CD14-positive monocyte (primary cell): ENCODE measurements around the gene IL17C. TPM values are rescaled to one million over a fixed set of nuclear protein-coding genes. Genes with fewer than 3 reads are reported as not detected.

Experiments used
- DNase-seq, 3 donors: peaks; one replicate each; pipeline ENCODE4 v3.0.0-alpha.2; 2011 to 2022
- H2AFZ ChIP-seq: 2 replicates; pipeline ENCODE4 v1.6.0; 2012; ENCODE audit warnings: mild to moderate bottlenecking, low read depth, low read length, inconsistent platforms; ENCODE audit not compliant: insufficient read depth, poor library complexity, severe bottlenecking
- H3K27ac ChIP-seq, 2 donors: 1 replicate in 1 of 2; 2 replicates in 1 of 2; pipeline ENCODE4 v1.5.1; 2012 to 2013; ENCODE audit warnings: low read length in 2 of 2, control low read depth in 1 of 2, inconsistent platforms in 1 of 2, low read depth in 1 of 2, mild to moderate bottlenecking in 1 of 2
- H3K27me3 ChIP-seq, 2 donors: one replicate each; pipeline versions ENCODE4 v1.6.0 to v1.6.1; 2011 to 2013; ENCODE audit warnings: low read length in 2 of 2; ENCODE audit not compliant: control insufficient read depth in 2 of 2, insufficient read depth in 2 of 2
- H3K36me3 ChIP-seq, 2 donors: replicated peaks in 1 of 2; 1 replicate in 1 of 2; 2 replicates in 1 of 2; pipeline versions ENCODE4 v1.5.1 to v1.6.1; 2012 to 2013; ENCODE audit warnings: low read length in 2 of 2, control low read depth in 1 of 2, inconsistent platforms in 1 of 2, mild to moderate bottlenecking in 1 of 2; ENCODE audit not compliant: insufficient read depth in 2 of 2, control insufficient read depth in 1 of 2
- H3K4me1 ChIP-seq, 2 donors: 1 replicate in 1 of 2; 2 replicates in 1 of 2; pipeline versions ENCODE4 v1.5.1 to v1.6.1; 2012 to 2013; ENCODE audit warnings: low read length in 2 of 2, control low read depth in 1 of 2, inconsistent platforms in 1 of 2, mild to moderate bottlenecking in 1 of 2, moderate library complexity in 1 of 2; ENCODE audit not compliant: insufficient read depth in 2 of 2, control insufficient read depth in 1 of 2
- H3K4me2 ChIP-seq: replicated peaks from 2 replicates; pipeline ENCODE3; 2012; ENCODE audit warnings: low read length, moderate library complexity, mild to moderate bottlenecking; ENCODE audit not compliant: poor library complexity, severe bottlenecking; ENCODE audit errors: extremely low read depth
- H3K4me3 ChIP-seq, 3 experiments: fragments of 200-600 bp in 1 of 3; sonication (generic) in 1 of 3; replicated peaks in 1 of 3; 1 replicate in 2 of 3; 2 replicates in 1 of 3; pipeline ENCODE4 v1.5.1; 2011 to 2013; ENCODE audit warnings: low read length in 3 of 3, mild to moderate bottlenecking in 3 of 3, control low read depth in 2 of 3, low read depth in 2 of 3, inconsistent platforms in 1 of 3, moderate library complexity in 1 of 3
- H3K79me2 ChIP-seq: 2 replicates; pipeline ENCODE4 v1.6.0; 2012; ENCODE audit warnings: mild to moderate bottlenecking, control low read depth, inconsistent platforms, low read length, moderate library complexity; ENCODE audit not compliant: insufficient read depth
- H3K9ac ChIP-seq: 2 replicates; pipeline ENCODE4 v1.6.0; 2017; ENCODE audit warnings: low read length, mild to moderate bottlenecking; ENCODE audit not compliant: insufficient read depth, poor library complexity, severe bottlenecking
- H3K9me3 ChIP-seq, 2 donors: replicated peaks in 1 of 2; 1 replicate in 1 of 2; 2 replicates in 1 of 2; pipeline versions ENCODE4 v1.5.1 to v1.6.1; 2012 to 2013; ENCODE audit warnings: low read length in 2 of 2, control low read depth in 1 of 2; ENCODE audit not compliant: control insufficient read depth in 1 of 2, insufficient read depth in 1 of 2
- H4K20me1 ChIP-seq: 2 replicates; pipeline ENCODE4 v1.6.0; 2012; ENCODE audit warnings: mild to moderate bottlenecking, low read length, control low read depth, moderate library complexity; ENCODE audit not compliant: insufficient read depth
- H3K27ac Mint-ChIP-seq, 7 donors: one replicate each; pipeline ENCODE4 v1.8.0; 2020; ENCODE audit warnings: mild to moderate bottlenecking in 7 of 7, mixed read lengths in 7 of 7, moderate library complexity in 6 of 7, inconsistent platforms in 2 of 7
- H3K27me3 Mint-ChIP-seq, 3 donors: one replicate each; pipeline ENCODE4 v1.8.0; 2021 to 2022; ENCODE audit warnings: low read depth in 3 of 3, mild to moderate bottlenecking in 3 of 3, mixed read lengths in 3 of 3, moderate library complexity in 3 of 3, inconsistent platforms in 1 of 3
- H3K36me3 Mint-ChIP-seq, 2 donors: one replicate each; pipeline ENCODE4 v1.8.0; 2020; ENCODE audit warnings: mixed read lengths in 2 of 2, inconsistent platforms in 1 of 2, mild to moderate bottlenecking in 1 of 2
- H3K4me1 Mint-ChIP-seq: one replicate; pipeline ENCODE4 v1.8.0; 2020; ENCODE audit warnings: mild to moderate bottlenecking, mixed read lengths
- H3K4me3 Mint-ChIP-seq, 2 donors: one replicate each; pipeline ENCODE4 v1.8.0; 2020; ENCODE audit warnings: mild to moderate bottlenecking in 2 of 2, mixed read lengths in 2 of 2, moderate library complexity in 1 of 2
- H3K9me3 Mint-ChIP-seq, 7 donors: one replicate each; pipeline ENCODE4 v1.8.0; 2020 to 2022; ENCODE audit warnings: mixed read lengths in 7 of 7, mild to moderate bottlenecking in 6 of 7, moderate library complexity in 6 of 7, inconsistent platforms in 2 of 7
- WGBS: methylation state at CpG from one replicate; pipeline ENCODE4 v1.1.5; 2013; ENCODE audit warnings: missing lambda C conversion rate; ENCODE audit not compliant: insufficient coverage; 5-methylcytosine and 5-hydroxymethylcytosine counted together
- intact Hi-C, 2 donors: fragments of 100-400 bp; cut with micrococcal nuclease; formaldehyde crosslinking; loops; one replicate each; pipeline versions ENCODE4 v1.15.0 to v1.15.1; 2023
- polyA plus RNA-seq, 3 donors: library from polyadenylated mRNA; depleted of rRNA in 1 of 3; unstranded in 2 of 3; stranded (reverse) in 1 of 3; fragments of 300-500 nt in 2 of 3; fragments of >200 nt in 1 of 3; fragmentation: Illumina TruSeq in 2 of 3; gene quantifications; 1 replicate in 2 of 3; 2 replicates in 1 of 3; pipeline ENCODE4 v1.2.3, GENCODE V29; 2012 to 2021
- TF ChIP-seq, protein P1 (sequence below): fragments of 200-600 bp; IDR thresholded peaks from one replicate; pipeline ENCODE4 v1.8.0; 2022; ENCODE audit warnings: antibody characterized with exemption, mild to moderate bottlenecking

Gene IL17C
- polyA plus RNA-seq, 3 donors = 0.08 TPM; not detected in 2

GRCh38 chr16:88658714-88659113, 20.3 kb downstream of the IL17C start:
- no peak overlapping the region for H3K27ac ChIP-seq
- intact Hi-C loops = no loop called here
- H3K4me3 ChIP-seq = no peak overlapping the region
- Mint-ChIP-seq H3K27ac (no peak overlapping the region), H3K27me3 (peaks cover 2 to 3% (median 3%) of the 10 kb centered on the region in 3 donors), H3K4me1 (peaks cover 13% of the 10 kb centered on the region), H3K9me3 (no peaks in the 10 kb centered on the region), H3K4me3 (no peak overlapping the region), H3K36me3 (peaks cover 18 to 49% of the 10 kb centered on the region in 2 donors)
- H3K27me3 ChIP-seq = no peaks in the 10 kb centered on the region
- TF ChIP-seq, protein P1, sequence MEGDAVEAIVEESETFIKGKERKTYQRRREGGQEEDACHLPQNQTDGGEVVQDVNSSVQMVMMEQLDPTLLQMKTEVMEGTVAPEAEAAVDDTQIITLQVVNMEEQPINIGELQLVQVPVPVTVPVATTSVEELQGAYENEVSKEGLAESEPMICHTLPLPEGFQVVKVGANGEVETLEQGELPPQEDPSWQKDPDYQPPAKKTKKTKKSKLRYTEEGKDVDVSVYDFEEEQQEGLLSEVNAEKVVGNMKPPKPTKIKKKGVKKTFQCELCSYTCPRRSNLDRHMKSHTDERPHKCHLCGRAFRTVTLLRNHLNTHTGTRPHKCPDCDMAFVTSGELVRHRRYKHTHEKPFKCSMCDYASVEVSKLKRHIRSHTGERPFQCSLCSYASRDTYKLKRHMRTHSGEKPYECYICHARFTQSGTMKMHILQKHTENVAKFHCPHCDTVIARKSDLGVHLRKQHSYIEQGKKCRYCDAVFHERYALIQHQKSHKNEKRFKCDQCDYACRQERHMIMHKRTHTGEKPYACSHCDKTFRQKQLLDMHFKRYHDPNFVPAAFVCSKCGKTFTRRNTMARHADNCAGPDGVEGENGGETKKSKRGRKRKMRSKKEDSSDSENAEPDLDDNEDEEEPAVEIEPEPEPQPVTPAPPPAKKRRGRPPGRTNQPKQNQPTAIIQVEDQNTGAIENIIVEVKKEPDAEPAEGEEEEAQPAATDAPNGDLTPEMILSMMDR = no peak
- H4K20me1 ChIP-seq = no peaks in the 10 kb centered on the region
- H3K79me2 ChIP-seq = peaks cover 6% of the 10 kb centered on the region
- H2AFZ ChIP-seq = no peak overlapping the region
- H3K9me3 ChIP-seq = no peaks in the 10 kb centered on the region
- H3K4me2 ChIP-seq = no peak overlapping the region
- no peak for DNase-seq
- H3K36me3 ChIP-seq = peaks cover 10 to 15% of the 10 kb centered on the region in 2 donors
- no peak overlapping the region for H3K9ac ChIP-seq
- 100% methylated on average over 10 of the region's 15 CpGs for WGBS
- H3K4me1 ChIP-seq = peaks cover 13% of the 10 kb centered on the region in 2 donors

DNA sequence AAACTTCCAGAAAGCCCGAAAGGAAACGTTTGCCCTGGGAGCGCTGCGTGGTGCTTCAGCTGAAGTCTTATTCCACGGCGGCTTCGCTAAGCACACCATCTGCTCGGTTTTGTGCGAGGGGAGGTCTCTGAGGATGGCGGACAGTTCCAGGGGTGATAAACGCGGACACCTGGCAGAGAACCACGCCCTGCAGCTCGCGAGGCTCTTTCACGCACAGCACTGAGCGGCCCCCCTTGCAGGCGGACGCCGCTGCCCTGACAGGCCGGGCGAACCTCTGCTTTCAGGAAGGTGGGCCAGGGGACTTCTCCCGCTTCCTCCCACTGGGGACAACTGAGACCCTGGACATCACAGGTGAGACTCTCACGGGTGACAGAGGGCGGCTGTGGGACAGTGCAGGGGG, 20.8 kb downstream of the IL17C start:
- Histone ChIP-seq H3K79me2 (peaks cover 6% of the 10 kb centered on the region), H3K9ac (no peak overlapping the region), H3K4me1 (peaks cover 17% of the 10 kb centered on the region in 2 donors), H3K27me3 (no peaks in the 10 kb centered on the region), H3K27ac (no peak overlapping the region), H4K20me1 (no peaks in the 10 kb centered on the region), H3K4me2 (no peak overlapping the region), H3K36me3 (peaks cover 10 to 15% of the 10 kb centered on the region in 2 donors), H3K4me3 (no peak overlapping the region), H3K9me3 (no peaks in the 10 kb centered on the region), H2AFZ (no peak overlapping the region)
- Mint-ChIP-seq H3K4me1 (peaks cover 16% of the 10 kb centered on the region), H3K36me3 (peaks cover 18 to 47% of the 10 kb centered on the region in 2 donors), H3K4me3 (no peak overlapping the region), H3K9me3 (no peaks in the 10 kb centered on the region), H3K27ac (no peak overlapping the region), H3K27me3 (peaks cover 2 to 3% (median 3%) of the 10 kb centered on the region in 3 donors)
- TF ChIP-seq, protein P1 = no peak
- 97% methylated on average over 25 of the region's 25 CpGs for WGBS
- no peak for DNase-seq
- intact Hi-C loops = no loop called here
